Lower leg skin (tissue), 3 donors: ENCODE results near the gene MCF2L2.

ENCODE experiments used
- CTCF ChIP-seq, 3 donors: fragments of 450-650 bp; IDR thresholded peaks; one replicate each; pipeline ENCODE4 v1.5.1; 2016; ENCODE audit warnings: antibody characterized with exemption in 3 of 3, mild to moderate bottlenecking in 3 of 3, moderate library complexity in 2 of 3
- POLR2A ChIP-seq, 2 donors: fragments of 450-650 bp; IDR thresholded peaks; one replicate each; pipeline ENCODE4 v1.6.1; 2016 to 2017; ENCODE audit warnings: antibody characterized with exemption in 2 of 2, mild to moderate bottlenecking in 1 of 2, moderate library complexity in 1 of 2

DNA sequence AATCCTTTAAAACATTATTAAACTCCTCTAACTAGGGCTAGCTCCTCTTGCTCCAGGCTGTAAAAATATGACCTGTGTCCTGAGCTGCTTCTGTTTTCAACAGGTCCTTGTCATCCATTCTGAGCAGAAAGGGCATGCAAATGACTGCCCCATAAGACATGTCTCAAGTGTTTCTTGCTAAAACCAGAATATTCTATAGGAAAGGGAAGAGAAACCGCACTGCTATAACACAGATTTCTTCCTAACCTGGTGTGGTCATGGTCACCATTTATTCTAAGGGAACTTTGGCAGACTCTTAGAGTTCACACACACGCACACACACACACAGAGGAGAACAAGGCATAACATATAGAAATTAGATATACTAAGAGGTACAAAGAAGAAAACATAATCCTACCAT, 209.6 kb downstream of the MCF2L2 start:
- TF ChIP-seq CTCF (IDR thresholded peaks at IDR 0.05) (no peak), POLR2A (IDR thresholded peaks at IDR 0.05) (no peak)
